ENCODE measurements around the gene ARHGEF28.

The ARHGEF28 gene

GRCh38 chr5:73652391-73652790 lies 26.4 kb downstream of the ARHGEF28 start:
- DNase-seq (ENCODE audit: low read depth in 1 of 2, low spot score in 1 of 2) = no peak

- DNase-seq (ENCODE audit: low read depth in 1 of 2, low spot score in 1 of 2) = no peak
These were observed 28.3 kb downstream of the ARHGEF28 start for GRCh38 chr5:73654171-73654811.

DNA sequence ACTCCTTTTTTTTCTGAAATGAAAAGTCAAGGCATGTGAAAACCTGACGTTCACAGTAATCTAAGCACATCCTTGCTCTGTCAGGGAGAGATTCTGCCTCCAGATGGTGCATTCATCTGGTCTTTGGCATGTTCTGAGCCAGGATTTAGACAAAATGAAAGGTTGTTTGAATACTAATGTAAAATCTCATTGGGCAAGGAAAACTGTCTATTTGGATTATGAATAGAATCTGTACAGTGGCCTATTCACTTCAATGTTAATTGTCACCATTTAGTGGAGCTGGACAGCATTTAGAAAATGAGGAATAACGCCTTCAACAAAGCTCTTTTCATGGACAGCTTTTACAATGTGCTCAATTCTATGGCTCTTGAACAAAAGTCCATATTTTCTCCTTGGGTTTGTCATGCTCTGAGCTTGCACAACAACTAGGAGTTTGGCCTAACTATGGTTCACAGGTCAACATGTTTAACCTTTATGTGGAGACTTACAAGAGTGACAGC lies 28.9 kb downstream of the ARHGEF28 start:
- no peak for DNase-seq (ENCODE audit: low read depth in 1 of 2, low spot score in 1 of 2)

DNA sequence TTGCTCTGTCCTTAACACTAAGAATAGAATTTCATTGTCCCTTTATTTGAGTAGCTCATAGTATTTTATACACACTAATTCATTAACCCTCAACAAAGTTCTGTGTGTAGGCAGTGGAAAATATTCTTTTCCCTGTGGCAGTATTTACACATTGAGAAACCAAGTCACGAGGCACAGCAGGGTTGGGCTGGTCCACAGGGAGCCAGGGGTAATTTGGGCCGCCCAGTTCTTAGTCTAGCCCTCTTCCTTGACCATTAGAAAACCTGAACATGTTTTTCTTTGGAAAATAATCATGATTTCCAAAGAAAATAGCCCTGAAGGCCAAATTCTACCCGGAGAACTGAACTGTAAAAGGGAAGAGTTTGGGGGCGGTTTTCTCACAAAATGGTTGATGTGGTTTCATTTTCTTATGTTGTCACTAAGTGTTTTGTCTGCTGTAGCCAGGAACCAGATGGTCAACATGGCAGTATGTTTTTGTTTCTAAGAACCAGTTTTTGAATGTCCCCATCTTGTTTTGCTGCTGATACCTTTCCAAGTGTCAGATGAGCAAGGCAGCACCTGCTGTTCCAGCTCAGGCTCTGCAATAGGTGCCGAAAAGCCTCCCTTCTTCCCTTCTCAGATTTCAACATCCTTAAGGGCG lies 29.6 kb downstream of the ARHGEF28 start:
- DNase-seq (ENCODE audit: low read depth in 1 of 2, low spot score in 1 of 2) = no peak

GRCh38 chr5:73661753-73662152 lies 35.8 kb downstream of the ARHGEF28 start:
- DNase-seq (ENCODE audit: low read depth in 1 of 2, low spot score in 1 of 2) = no peak

GRCh38 chr5:73663161-73663859 lies 37.3 kb downstream of the ARHGEF28 start:
- no peak for DNase-seq (ENCODE audit: low read depth in 1 of 2, low spot score in 1 of 2)

DNA sequence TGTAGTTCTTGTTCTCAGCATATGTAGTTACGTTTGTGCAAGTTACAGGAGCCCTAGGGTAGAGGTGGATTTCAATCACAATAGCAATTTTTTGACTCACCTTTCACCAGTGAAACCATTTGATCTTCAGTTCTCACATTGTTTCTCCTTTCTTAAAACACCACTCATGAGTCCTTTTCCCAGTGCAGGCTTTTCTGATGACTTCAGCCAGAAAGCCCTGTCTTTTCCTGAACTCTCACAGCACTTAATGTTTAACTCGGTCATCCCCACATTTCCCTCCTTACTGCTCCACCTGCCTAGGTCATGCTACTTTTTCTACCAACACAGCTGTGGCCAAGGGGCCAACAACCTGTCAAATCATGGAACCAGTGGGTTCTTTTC lies 37.9 kb downstream of the ARHGEF28 start:
- DNase-seq (ENCODE audit: low read depth in 1 of 2, low spot score in 1 of 2) = no peak

GRCh38 chr5:73664796-73665195 lies 38.8 kb downstream of the ARHGEF28 start:
- DNase-seq (ENCODE audit: low read depth in 1 of 2, low spot score in 1 of 2) = no peak

GRCh38 chr5:73666891-73667290 lies 40.9 kb downstream of the ARHGEF28 start:
- DNase-seq (ENCODE audit: low read depth in 1 of 2, low spot score in 1 of 2) = no peak

- no peak for DNase-seq (ENCODE audit: low read depth in 1 of 2, low spot score in 1 of 2)
These were observed 42.0 kb downstream of the ARHGEF28 start for GRCh38 chr5:73668017-73668416.

GRCh38 chr5:73668486-73669111 lies 42.6 kb downstream of the ARHGEF28 start:
- no peak for DNase-seq (ENCODE audit: low read depth in 1 of 2, low spot score in 1 of 2)

- no peak for DNase-seq (ENCODE audit: low read depth in 1 of 2, low spot score in 1 of 2)
These were observed 44.7 kb downstream of the ARHGEF28 start for GRCh38 chr5:73670731-73671130.

DNA sequence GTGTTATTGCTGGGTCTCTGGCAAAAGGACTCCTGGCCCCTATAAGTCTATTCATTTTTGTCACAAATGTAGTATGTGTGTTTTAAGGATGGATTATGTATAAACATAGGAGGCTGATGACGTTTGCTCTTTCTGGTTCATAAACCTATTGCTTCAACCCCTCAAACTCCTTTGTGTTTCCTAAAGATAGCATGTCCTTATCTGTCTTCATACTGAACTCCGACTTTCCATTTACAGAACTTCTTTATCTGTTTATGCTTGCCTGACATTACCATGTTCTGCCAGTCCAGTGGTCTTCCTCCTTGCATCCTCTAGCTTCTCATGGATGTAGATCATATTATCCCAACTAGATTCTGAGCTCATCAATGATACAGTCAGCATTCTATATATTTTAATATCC lies 46.1 kb downstream of the ARHGEF28 start:
- no peak for DNase-seq (ENCODE audit: low read depth in 1 of 2, low spot score in 1 of 2)

DNA sequence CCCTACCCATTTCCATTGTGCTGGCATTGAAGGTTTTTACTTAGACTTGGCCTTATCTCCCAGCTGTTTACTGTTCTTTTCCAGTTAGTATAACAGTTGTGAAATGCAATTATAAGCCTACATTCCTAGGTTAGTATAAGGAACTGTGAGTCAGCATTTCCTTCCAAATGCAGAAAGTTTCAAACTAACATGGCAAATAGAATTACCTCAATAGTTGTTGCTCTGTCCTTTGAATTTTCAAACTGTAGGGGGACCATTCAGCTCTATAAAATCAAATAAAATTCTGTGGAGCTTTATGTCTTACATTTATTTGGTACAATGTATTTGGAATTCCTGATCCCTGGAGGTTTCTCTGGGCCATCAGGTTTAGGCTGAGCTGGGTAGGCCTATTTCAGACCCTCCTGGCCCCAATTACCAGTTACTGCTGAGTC lies 47.2 kb downstream of the ARHGEF28 start:
- DNase-seq (ENCODE audit: low read depth in 1 of 2, low spot score in 1 of 2) = no peak

- no peak for DNase-seq (ENCODE audit: low read depth in 1 of 2, low spot score in 1 of 2)
These were observed 48.6 kb downstream of the ARHGEF28 start for GRCh38 chr5:73674669-73675004.

GRCh38 chr5:73678322-73678740 lies 52.3 kb downstream of the ARHGEF28 start:
- no peak for DNase-seq (ENCODE audit: low read depth in 1 of 2, low spot score in 1 of 2)

- no peak for DNase-seq (ENCODE audit: low read depth in 1 of 2, low spot score in 1 of 2)
These were observed 52.8 kb downstream of the ARHGEF28 start for GRCh38 chr5:73678807-73679206.

GRCh38 chr5:73682176-73682575 lies 56.2 kb downstream of the ARHGEF28 start:
- DNase-seq (ENCODE audit: low read depth in 1 of 2, low spot score in 1 of 2) = no peak

DNA sequence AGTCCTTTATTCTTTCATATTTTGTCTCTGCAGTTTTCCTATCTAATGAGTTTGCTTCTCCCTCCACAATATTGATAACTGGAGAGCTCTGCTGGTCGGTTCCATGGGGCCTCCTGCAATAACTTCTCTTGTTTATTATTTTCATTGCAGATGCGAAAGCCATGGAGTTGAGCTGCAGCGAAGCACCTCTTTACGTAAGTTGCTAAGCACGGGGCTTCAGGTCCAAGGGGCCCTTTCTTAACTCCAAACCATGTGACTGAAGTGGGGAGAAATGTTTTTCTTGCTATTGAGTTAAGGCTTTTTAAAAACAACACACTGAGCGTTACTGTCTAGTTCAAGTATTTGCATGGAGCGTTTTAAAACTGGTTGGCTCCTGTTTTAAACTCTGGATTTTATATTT lies 58.7 kb downstream of the ARHGEF28 start:
- no peak for DNase-seq (ENCODE audit: low read depth in 1 of 2, low spot score in 1 of 2)

DNA sequence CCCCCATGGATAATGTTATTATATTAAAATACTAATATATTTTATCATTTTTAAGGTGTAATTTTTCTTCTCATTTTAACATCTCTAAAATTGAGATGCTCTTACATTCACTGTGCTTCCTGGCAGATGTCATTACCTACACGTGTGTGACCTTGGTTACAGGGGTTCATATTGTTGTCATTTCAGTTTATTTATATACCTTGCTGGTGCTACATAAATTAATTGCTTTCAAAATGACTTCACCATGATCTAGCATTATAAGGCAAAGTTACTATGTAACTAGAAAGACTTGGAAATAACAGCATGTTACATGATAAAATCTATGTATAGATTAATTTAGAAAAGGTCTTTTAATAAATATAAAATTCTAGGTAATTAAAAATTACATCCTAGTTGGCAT lies 60.9 kb downstream of the ARHGEF28 start:
- no peak for DNase-seq (ENCODE audit: low read depth in 1 of 2, low spot score in 1 of 2)

GRCh38 chr5:73687357-73687756 lies 61.4 kb downstream of the ARHGEF28 start:
- DNase-seq (ENCODE audit: low read depth in 1 of 2, low spot score in 1 of 2) = no peak

DNA sequence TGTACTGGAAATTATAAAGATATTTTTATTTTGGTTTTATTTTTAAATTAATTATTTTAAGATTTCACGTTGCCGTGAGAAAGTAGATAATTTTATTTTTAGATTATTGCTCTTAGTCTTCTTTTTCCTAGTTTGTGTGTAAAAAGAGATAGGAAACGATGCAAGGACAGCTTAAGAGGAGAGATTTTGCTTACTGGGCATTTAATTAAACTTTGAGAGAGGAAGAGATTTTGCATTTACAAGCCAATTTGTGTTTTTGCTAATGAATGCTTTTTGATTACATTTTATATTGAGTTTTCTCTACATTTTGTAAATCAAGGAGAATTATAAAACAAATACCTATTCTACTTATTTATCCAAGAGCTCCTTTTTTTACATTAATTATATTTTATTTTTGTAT lies 64.0 kb downstream of the ARHGEF28 start:
- DNase-seq (ENCODE audit: low read depth in 1 of 2, low spot score in 1 of 2) = no peak
